ENCODE results near the gene EPHA7. TPM values are rescaled to one million over a fixed set of nuclear protein-coding genes. Genes with fewer than 3 reads are reported as not detected.

EPHA7 gene
- total RNA-seq, 1 experiment from 2014 or later = 9.5 TPM

- no peaks in the 10 kb centered on the region for H3K79me1 ChIP-seq (ENCODE audit: insufficient read depth, low read depth, low read length, poor library complexity, severe bottlenecking)
- peaks cover 15 to 18% of the 10 kb centered on the region in 2 experiments for H3K4me1 Mint-ChIP-seq
- no peaks in the 10 kb centered on the region; a peak in 2 of 7 replicates for H3K36me3 Mint-ChIP-seq (ENCODE audit: insufficient read depth in 1 of 3, low read depth in 3 of 3)
- no CpG with 5 or more reads among the region's 1 CpG for WGBS (ENCODE audit: extremely low coverage, insufficient read length, low lambda C conversion rate)
- no peaks in the 10 kb centered on the region for H3K27me3 Mint-ChIP-seq (ENCODE audit: low read depth)
- no peak overlapping the region for H2AFZ ChIP-seq (ENCODE audit: low read length)
- no peak overlapping the region for H3K14ac ChIP-seq (ENCODE audit: insufficient read depth, low read length)
- no peak overlapping the region for H3K4ac ChIP-seq (ENCODE audit: low read depth, low read length)
- no peaks in the 10 kb centered on the region for H4K20me1 ChIP-seq (ENCODE audit: control insufficient read depth, insufficient read depth, insufficient read length)
- no peak overlapping the region for H2BK5ac ChIP-seq (ENCODE audit: insufficient read length, low read length)
- no peak overlapping the region for H3K9ac ChIP-seq (ENCODE audit: extremely low read depth, insufficient read length, low read length)
- DNase-seq = no peak
- no peak overlapping the region for H3K23ac ChIP-seq (ENCODE audit: insufficient read length, low read depth, low read length)
- H3K4me2 ChIP-seq (ENCODE audit: insufficient read depth, insufficient read length, low read length) = no peak overlapping the region
- H3K79me2 ChIP-seq (ENCODE audit: insufficient read depth, low read length) = no peaks in the 10 kb centered on the region
- H4K5ac ChIP-seq (ENCODE audit: insufficient read length, low read depth, low read length) = no peak overlapping the region
- H3T11ph ChIP-seq (ENCODE audit: low read length) = no peak overlapping the region
- H3K18ac ChIP-seq (ENCODE audit: insufficient read length, low read depth, low read length) = no peak overlapping the region
- no peaks in the 10 kb centered on the region for H3K9me3 ChIP-seq (ENCODE audit: control insufficient read depth, low read depth, low read length)
- H3K56ac ChIP-seq (ENCODE audit: insufficient read length, low read depth, low read length) = no peak overlapping the region
- no peaks in the 10 kb centered on the region for H3K27me3 ChIP-seq (ENCODE audit: insufficient read depth, low read length)
- no peaks in the 10 kb centered on the region for H3K23me2 ChIP-seq (ENCODE audit: insufficient read length, low read depth, low read length, poor library complexity, severe bottlenecking)
- no peak overlapping the region for H3K27ac ChIP-seq (ENCODE audit: insufficient read length, low read depth, low read length)
- no peak overlapping the region for H2AK5ac ChIP-seq (ENCODE audit: insufficient read length, low read length)
- no peak overlapping the region for H4K8ac ChIP-seq (replicated peaks; ENCODE audit: insufficient read length, low read depth, low read length)
- H3K4me1 ChIP-seq (ENCODE audit: insufficient read depth, low read length) = no peaks in the 10 kb centered on the region
- H2BK12ac ChIP-seq (ENCODE audit: insufficient read length, low read depth, low read length) = no peak overlapping the region
- 0 out of 5 replicates have a peak, but pooled peaks cover 0 to 3% of the 10 kb centered on the region in 2 experiments for H3K9me3 Mint-ChIP-seq
- H2BK15ac ChIP-seq (ENCODE audit: low read depth, low read length) = no peak overlapping the region
- no peak overlapping the region for H2BK20ac ChIP-seq (ENCODE audit: low read depth, low read length, poor library complexity, severe bottlenecking)
- no peak overlapping the region for H4K91ac ChIP-seq (ENCODE audit: insufficient read length, low read depth, low read length)
- H2BK120ac ChIP-seq (ENCODE audit: low read depth, low read length, poor library complexity, severe bottlenecking) = no peak overlapping the region
- TF ChIP-seq CTCF (conservative IDR thresholded peaks at IDR 0.05) = no peak
- H3K4me3 Mint-ChIP-seq = no peak overlapping the region
- H3K27ac Mint-ChIP-seq = peak overlapping the region in 1 of 3 experiments; percentile 27; a peak in 1 of 7 replicates
Measured at GRCh38 chr6:93337014-93337413, 82.3 kb downstream of the EPHA7 start.

Data from H9 (cell line).